Measurements from ENCODE around the gene TMEM178B.

DNA sequence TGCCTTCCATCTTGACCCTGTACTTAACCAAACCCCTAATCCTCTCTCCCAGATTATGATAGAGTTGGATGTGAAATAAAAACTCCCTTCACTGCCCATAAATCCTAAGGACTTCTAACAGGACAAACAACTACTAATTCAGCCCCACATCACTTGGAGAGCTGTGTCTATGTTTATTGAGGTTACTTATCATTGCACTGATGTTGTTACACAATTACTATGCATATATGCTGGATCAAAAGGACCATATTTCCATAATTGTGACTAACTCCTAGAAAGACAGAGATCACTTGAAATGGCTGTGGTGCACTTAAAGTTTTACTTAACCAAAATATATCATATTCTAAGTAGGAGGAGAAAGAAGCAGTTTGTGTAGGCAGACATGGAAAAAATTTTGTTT, 332.5 kb downstream of the TMEM178B start:
- TF ChIP-seq POLR2AphosphoS5 (IDR thresholded peaks at IDR 0.05; ENCODE audit: borderline replicate concordance, low read depth, low read length) (no peak), EZH2 (IDR thresholded peaks at IDR 0.05) (no peak), FOXP2 (optimal IDR thresholded peaks at IDR 0.05; ENCODE audit: control extremely low read depth, extremely low read length, insufficient read depth) (no peak)
